C4-2B (cell line): Measurements from ENCODE around the gene GPALPP1.
"Not testable (repeated sequence)": the region's sequence is repeated elsewhere in the genome, so short reads cannot be mapped to it uniquely, and the experiment has no call there.

Experiments used
- H3K27ac ChIP-seq: fragments of 450-650 bp; 2 replicates; pipeline ENCODE4 v1.5.1; 2017
- CTCF ChIP-seq: fragments of 450-650 bp; conservative IDR thresholded peaks from 2 replicates; pipeline ENCODE4 v1.5.1; 2017; ENCODE audit warnings: mild to moderate bottlenecking
- ZFX ChIP-seq: fragments of 450-650 bp; IDR thresholded peaks from 2 replicates; pipeline ENCODE4 v1.6.1; 2017

The GPALPP1 gene

GRCh38 chr13:44989071-44989889 lies at the start of gene GPALPP1, which contains the start of gene NUFIP1:
Gene GPALPP1 (plus strand): TSS chr13:44989538. CDS start chr13:44989655, 117 bp downstream.
Gene NUFIP1 (minus strand): TSS chr13:44989471. CDS start chr13:44989436, 35 bp downstream.
- H3K27ac ChIP-seq, result peak within 1 kb of the TSS; percentile 80
- TF ChIP-seq ZFX (peak; percentile 89), CTCF (no peak; the same call in 1 of the 2 replicates)

GRCh38 chr13:44943411-44943810 lies 45.9 kb upstream of the GPALPP1 start:
- not testable (repeated sequence) for H3K27ac ChIP-seq

- TF ChIP-seq CTCF (no peak), ZFX (no peak)
- no peak overlapping the region for H3K27ac ChIP-seq
Observed at GRCh38 chr13:44951184-44951583, 38.2 kb upstream of the GPALPP1 start.

GRCh38 chr13:44952671-44953070 lies 36.7 kb upstream of the GPALPP1 start:
- TF ChIP-seq ZFX (no peak), CTCF (no peak)
- H3K27ac ChIP-seq, result no peak overlapping the region

- TF ChIP-seq ZFX (no peak), CTCF (no peak)
- no peak overlapping the region for H3K27ac ChIP-seq
Observed at GRCh38 chr13:44954224-44954623, 35.1 kb upstream of the GPALPP1 start.

GRCh38 chr13:44955406-44955805 lies 33.9 kb upstream of the GPALPP1 start:
- peak overlapping the region; percentile 45 for H3K27ac ChIP-seq
- TF ChIP-seq CTCF (no peak), ZFX (no peak)

GRCh38 chr13:44961997-44962396 lies 27.3 kb upstream of the GPALPP1 start:
- TF ChIP-seq CTCF, result no peak
- no peak for TF ChIP-seq ZFX
- no peak overlapping the region for H3K27ac ChIP-seq
